Measurements from ENCODE around the gene GMIP. TPM values are rescaled to one million over a fixed set of nuclear protein-coding genes. Genes with fewer than 3 reads are reported as not detected.

GMIP gene
- total and polyA plus RNA-seq, 2 donors (not counting 1 experiment from before 2014, with no cell fraction given), result 2.3 to 5.3 TPM

DNA sequence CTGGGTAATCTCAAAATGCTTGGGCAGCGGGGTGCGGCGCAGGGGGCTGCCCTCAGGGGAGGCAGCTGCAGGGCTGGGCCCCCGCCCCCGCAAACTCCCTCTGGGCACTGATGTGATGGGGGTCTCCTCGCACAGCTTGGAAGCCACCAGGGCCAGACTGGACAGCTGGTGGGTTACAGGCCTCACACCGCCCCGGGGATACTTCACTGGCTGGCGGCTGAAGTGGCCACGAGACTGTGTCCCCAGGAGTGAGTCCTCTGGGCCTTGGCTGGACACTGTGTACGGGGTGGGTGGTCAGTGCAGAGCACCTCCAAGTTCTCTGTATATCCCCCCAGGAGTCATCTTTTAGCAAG, 13.4 kb downstream of the GMIP start:
- no peak for DNase-seq (ENCODE audit: low read depth in 2 of 2)
- Histone ChIP-seq H3K9me3 (ENCODE audit: control insufficient read depth, insufficient read depth, low read depth, low read length) (no peaks in the 10 kb centered on the region), H4K20me1 (ENCODE audit: control insufficient read depth, extremely low read depth, insufficient read depth, low read length) (no peaks in the 10 kb centered on the region), H3K4me3 (replicated peaks in 1 of 4; ENCODE audit: control extremely low read depth in 1 of 4, insufficient read depth in 1 of 4, low read depth in 3 of 4, low read length in 4 of 4) (no peak overlapping the region), H3K4me2 (ENCODE audit: extremely low read depth, insufficient read depth, low read length) (no peak overlapping the region), H2AFZ (ENCODE audit: low read length) (no peak overlapping the region), H3K27me3 (ENCODE audit: control insufficient read depth, insufficient read depth, low read length) (no peaks in the 10 kb centered on the region), H3K79me2 (ENCODE audit: control insufficient read depth, insufficient read depth, low read length) (no peaks in the 10 kb centered on the region), H3K9ac (ENCODE audit: insufficient read depth, low read length) (no peak overlapping the region), H3K27ac (ENCODE audit: insufficient read depth, low read length) (no peak overlapping the region), H3K36me3 (ENCODE audit: control insufficient read depth, insufficient read depth, low read length) (peaks cover 9% of the 10 kb centered on the region), H3K4me1 (ENCODE audit: control insufficient read depth, extremely low read depth, insufficient read depth, low read length) (no peaks in the 10 kb centered on the region)
- TF ChIP-seq EZH2 (IDR thresholded peaks at IDR 0.05; ENCODE audit: low read length, missing control alignments), result no peak
- TF ChIP-seq, protein P1, sequence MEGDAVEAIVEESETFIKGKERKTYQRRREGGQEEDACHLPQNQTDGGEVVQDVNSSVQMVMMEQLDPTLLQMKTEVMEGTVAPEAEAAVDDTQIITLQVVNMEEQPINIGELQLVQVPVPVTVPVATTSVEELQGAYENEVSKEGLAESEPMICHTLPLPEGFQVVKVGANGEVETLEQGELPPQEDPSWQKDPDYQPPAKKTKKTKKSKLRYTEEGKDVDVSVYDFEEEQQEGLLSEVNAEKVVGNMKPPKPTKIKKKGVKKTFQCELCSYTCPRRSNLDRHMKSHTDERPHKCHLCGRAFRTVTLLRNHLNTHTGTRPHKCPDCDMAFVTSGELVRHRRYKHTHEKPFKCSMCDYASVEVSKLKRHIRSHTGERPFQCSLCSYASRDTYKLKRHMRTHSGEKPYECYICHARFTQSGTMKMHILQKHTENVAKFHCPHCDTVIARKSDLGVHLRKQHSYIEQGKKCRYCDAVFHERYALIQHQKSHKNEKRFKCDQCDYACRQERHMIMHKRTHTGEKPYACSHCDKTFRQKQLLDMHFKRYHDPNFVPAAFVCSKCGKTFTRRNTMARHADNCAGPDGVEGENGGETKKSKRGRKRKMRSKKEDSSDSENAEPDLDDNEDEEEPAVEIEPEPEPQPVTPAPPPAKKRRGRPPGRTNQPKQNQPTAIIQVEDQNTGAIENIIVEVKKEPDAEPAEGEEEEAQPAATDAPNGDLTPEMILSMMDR (conservative IDR thresholded peaks at IDR 0.05 in 1 of 2, IDR thresholded peaks at IDR 0.05 in 1 of 2; ENCODE audit: low read depth in 1 of 2, low read length in 2 of 2), result no peak

DNA sequence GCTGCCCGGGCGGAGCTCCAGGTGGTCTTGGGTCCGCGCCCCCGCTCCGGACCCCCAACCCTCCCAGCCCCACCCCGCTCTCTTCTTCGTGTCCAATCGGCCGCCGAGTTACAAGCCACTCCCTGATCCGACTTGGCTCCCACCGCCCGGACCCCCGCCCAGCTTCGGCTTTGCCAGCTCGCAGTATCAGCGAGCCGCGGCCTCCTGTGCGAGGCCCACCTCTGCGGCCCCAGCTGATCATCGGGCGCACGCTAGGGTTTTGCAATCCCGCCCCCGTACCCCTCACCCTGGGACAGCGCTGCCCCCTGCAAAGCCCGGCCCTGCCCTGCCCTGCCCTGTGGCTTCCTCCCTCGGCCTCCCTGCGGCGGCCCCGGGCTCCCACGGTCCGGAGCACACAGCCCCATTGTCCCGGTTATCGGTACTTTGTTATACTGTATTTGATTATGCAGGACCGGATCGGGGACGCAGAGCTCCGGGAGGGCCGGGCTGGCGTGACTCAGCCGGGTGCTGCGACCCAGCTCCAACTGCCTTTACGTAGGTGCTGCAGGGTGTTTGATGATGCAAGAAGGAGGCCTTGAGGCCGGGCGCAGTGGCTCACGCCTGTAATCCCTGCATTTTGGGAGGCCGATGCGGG, 14.8 kb downstream of the GMIP start:
- Histone ChIP-seq H3K27ac (ENCODE audit: insufficient read depth, low read length) (no peak overlapping the region), H3K9ac (ENCODE audit: insufficient read depth, low read length) (no peak overlapping the region), H3K4me1 (ENCODE audit: control insufficient read depth, extremely low read depth, insufficient read depth, low read length) (no peaks in the 10 kb centered on the region), H3K36me3 (ENCODE audit: control insufficient read depth, insufficient read depth, low read length) (no peaks in the 10 kb centered on the region), H2AFZ (ENCODE audit: low read length) (no peak overlapping the region), H3K79me2 (ENCODE audit: control insufficient read depth, insufficient read depth, low read length) (no peaks in the 10 kb centered on the region), H3K9me3 (ENCODE audit: control insufficient read depth, insufficient read depth, low read depth, low read length) (no peaks in the 10 kb centered on the region), H3K4me2 (ENCODE audit: extremely low read depth, insufficient read depth, low read length) (no peak overlapping the region), H3K4me3 (replicated peaks in 1 of 4; ENCODE audit: control extremely low read depth in 1 of 4, insufficient read depth in 1 of 4, low read depth in 3 of 4, low read length in 4 of 4) (peak overlapping the region in 2 of 4 experiments; percentile 12 to 41), H4K20me1 (ENCODE audit: control insufficient read depth, extremely low read depth, insufficient read depth, low read length) (no peaks in the 10 kb centered on the region), H3K27me3 (ENCODE audit: control insufficient read depth, insufficient read depth, low read length) (no peaks in the 10 kb centered on the region)
- TF ChIP-seq, protein P1 (conservative IDR thresholded peaks at IDR 0.05 in 1 of 2, IDR thresholded peaks at IDR 0.05 in 1 of 2; ENCODE audit: low read depth in 1 of 2, low read length in 2 of 2), result no peak
- TF ChIP-seq EZH2 (IDR thresholded peaks at IDR 0.05; ENCODE audit: low read length, missing control alignments), result no peak
- DNase-seq (ENCODE audit: low read depth in 2 of 2), result peak; percentile 72 to 81

DNA sequence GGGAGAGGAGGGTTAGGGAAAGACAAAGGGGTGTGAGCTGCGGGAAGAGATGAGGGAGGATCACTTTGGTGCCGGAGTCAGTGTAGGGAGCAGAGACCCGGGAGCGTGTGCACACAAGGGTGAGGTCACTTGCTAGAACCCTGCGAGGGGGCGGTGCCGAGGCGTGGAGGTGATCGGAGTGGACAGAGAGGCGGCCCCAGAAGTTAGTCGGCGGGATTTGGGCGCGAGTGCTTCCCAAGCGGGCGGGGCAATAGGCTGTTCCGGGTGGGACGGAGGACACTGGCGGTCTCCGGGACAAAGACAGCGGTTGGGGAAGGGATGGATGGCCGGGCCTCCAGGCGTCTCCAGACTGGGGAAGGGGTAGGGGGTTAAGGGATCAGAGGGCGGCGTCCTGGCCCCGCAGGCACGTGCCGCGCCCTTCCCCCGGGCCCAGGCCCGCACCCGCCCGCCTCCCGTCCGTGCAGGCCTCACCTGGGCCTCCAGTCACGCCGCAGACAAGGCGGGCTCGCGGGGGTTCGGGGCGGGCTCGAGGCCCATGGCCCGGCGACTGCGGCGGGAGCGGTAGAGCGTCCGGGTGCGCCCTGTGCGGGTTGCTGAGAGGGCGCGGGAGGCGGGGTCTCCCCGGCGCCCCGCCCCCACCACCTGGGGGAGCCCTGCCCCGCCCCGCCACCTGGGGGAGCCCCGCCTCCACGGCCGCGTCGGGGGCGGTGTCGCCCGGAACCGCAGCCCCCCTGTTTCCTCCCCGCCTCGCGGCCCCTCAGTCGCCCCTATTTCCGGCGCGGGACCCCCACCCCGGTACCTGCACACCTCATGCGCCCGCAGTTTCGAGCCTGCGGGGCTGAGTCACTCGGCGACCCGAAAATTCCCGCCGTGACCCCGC, 15.6 kb downstream of the GMIP start, which contains the start of gene LPAR2:
LPAR2 (minus strand) TSS at position 600 of the 880 bp plus-strand sequence. CDS start 945 bp downstream, outside the sequence.
- Histone ChIP-seq H2AFZ (ENCODE audit: low read length) (no peak within 1 kb of the TSS), H3K79me2 (ENCODE audit: control insufficient read depth, insufficient read depth, low read length) (no peaks in the 10 kb centered on the region), H3K4me1 (ENCODE audit: control insufficient read depth, extremely low read depth, insufficient read depth, low read length) (no peaks in the 10 kb centered on the region), H3K27me3 (ENCODE audit: control insufficient read depth, insufficient read depth, low read length) (no peaks in the 10 kb centered on the region), H4K20me1 (ENCODE audit: control insufficient read depth, extremely low read depth, insufficient read depth, low read length) (no peaks in the 10 kb centered on the region), H3K9me3 (ENCODE audit: control insufficient read depth, insufficient read depth, low read depth, low read length) (no peaks in the 10 kb centered on the region), H3K4me3 (replicated peaks in 1 of 4; ENCODE audit: control extremely low read depth in 1 of 4, insufficient read depth in 1 of 4, low read depth in 3 of 4, low read length in 4 of 4) (peak within 1 kb of the TSS in 2 of 4 experiments; percentile 12 to 41), H3K9ac (ENCODE audit: insufficient read depth, low read length) (no peak within 1 kb of the TSS), H3K4me2 (ENCODE audit: extremely low read depth, insufficient read depth, low read length) (no peak within 1 kb of the TSS), H3K27ac (ENCODE audit: insufficient read depth, low read length) (no peak within 1 kb of the TSS), H3K36me3 (ENCODE audit: control insufficient read depth, insufficient read depth, low read length) (no peaks in the 10 kb centered on the region)
- peak in 1 of 2 donors; percentile 10 for DNase-seq (ENCODE audit: low read depth in 2 of 2)
- TF ChIP-seq, protein P1 (conservative IDR thresholded peaks at IDR 0.05 in 1 of 2, IDR thresholded peaks at IDR 0.05 in 1 of 2; ENCODE audit: low read depth in 1 of 2, low read length in 2 of 2), result no peak
- TF ChIP-seq EZH2 (IDR thresholded peaks at IDR 0.05; ENCODE audit: low read length, missing control alignments), result no peak

Measured in fibroblast of lung (primary cell).